A673 (cell line): ENCODE results near the gene CCSER1.

Source experiments
- CTCF ChIP-seq: fragments of 300-800, 200-600 bp; sonication (generic); conservative IDR thresholded peaks from 2 replicates; pipeline ENCODE4 v1.5.1; 2017; ENCODE audit warnings: low read depth, mild to moderate bottlenecking, antibody characterized with exemption, low read length, moderate library complexity, mixed read lengths
- EZH2 ChIP-seq: fragments of 200-600 bp; sonication (generic); IDR thresholded peaks from 2 replicates; pipeline ENCODE4 v1.6.1; 2017; ENCODE audit warnings: borderline replicate concordance, low read depth, mild to moderate bottlenecking, mixed read lengths, antibody characterized with exemption, low read length; ENCODE audit not compliant: poor library complexity, severe bottlenecking

- no peak for TF ChIP-seq CTCF
- no peak for TF ChIP-seq EZH2
Measured at GRCh38 chr4:90183254-90183653, 56.1 kb downstream of the CCSER1 start.
